ENCODE data around the gene DRC7. TPM values are rescaled to one million over a fixed set of nuclear protein-coding genes. Genes with fewer than 3 reads are reported as not detected.

The DRC7 gene
- total and polyA plus RNA-seq, 9 of the 15 experiments (the other 6 are each of a cell fraction or from before 2014, with no cell fraction given): 0.04 to 0.33 (median 0.12) TPM; not detected in 3

- Histone ChIP-seq H3K9me3 (replicated peaks; ENCODE audit: control insufficient read depth, insufficient read depth, low read depth, low read length) (no peaks in the 10 kb centered on the region), H3K27ac (ENCODE audit: extremely low read depth, low read depth, low read length) (no peak overlapping the region; the same call in 2 of the 3 replicates), H3K36me3 (ENCODE audit: control insufficient read depth, insufficient read depth, low read length) (peaks cover 85% of the 10 kb centered on the region), H3K79me2 (ENCODE audit: control insufficient read depth, insufficient read depth, low read length) (no peaks in the 10 kb centered on the region), H3K4me3 (no peak overlapping the region), H3K9me1 (ENCODE audit: control insufficient read depth, insufficient read depth, low read length) (no peaks in the 10 kb centered on the region), H3K4me2 (ENCODE audit: insufficient read depth, low read length) (peak overlapping the region; percentile 29; the same call in 1 of the 2 replicates), H3K4me1 (replicated peaks in 1 of 2; ENCODE audit: control insufficient read depth in 2 of 2, insufficient read depth in 2 of 2, low read length in 2 of 2) (peaks cover 4 to 28% of the 10 kb centered on the region in 2 experiments; a peak in 3 of 5 replicates), H3K9ac (ENCODE audit: insufficient read depth in 1 of 2, low read depth in 2 of 2, low read length in 2 of 2) (peak overlapping the region in 1 of 2 experiments; percentile 53; a peak in 1 of 4 replicates), H3K27me3 (ENCODE audit: control insufficient read depth in 2 of 2, insufficient read depth in 2 of 2, low read length in 2 of 2) (no peaks in the 10 kb centered on the region), H4K20me1 (replicated peaks; ENCODE audit: control insufficient read depth, insufficient read depth, low read length) (no peaks in the 10 kb centered on the region), H2AFZ (ENCODE audit: low read depth, low read length) (no peak overlapping the region)
- intact Hi-C loops (cut with micrococcal nuclease): no loop called here
- WGBS (ENCODE audit: insufficient coverage, low coverage, missing lambda C conversion rate): 49% methylated on average over 13 of the region's 17 CpGs
- ChIA-PET POLR2A (no interaction called here), CTCF (ENCODE audit: low intra/inter-chr PET ratio) (interaction anchor here (0.7 kb wide), 1 partner anchor 189 kb away, joined by 3 read pairs; no protein-coding TSS in a partner anchor)
- in situ Hi-C loops (cut with MboI): no loop called here
- no peak for ATAC-seq
- BruUV-seq (replicated peaks): no TSS peak
- FAIRE-seq: no peak
- DNase-seq (ENCODE audit: extremely low read depth in 1 of 4, low spot score in 3 of 4): no peak
- peak; percentile 98 for TF ChIP-seq PRDM10 (IDR thresholded peaks at IDR 0.05; ENCODE audit: partially characterized antibody)
- no peak for TF ChIP-seq ZMIZ1 (IDR thresholded peaks at IDR 0.05; ENCODE audit: low read depth in 2 of 2, low read length in 2 of 2)
- TF ChIP-seq NONO (IDR thresholded peaks at IDR 0.05; ENCODE audit: low read depth in 2 of 2, low read length in 1 of 2): peak in 1 of 2 experiments; percentile 83; a peak in 2 of 4 replicates
- TF ChIP-seq HOXB6 (CRISPR knock-in tag; IDR thresholded peaks at IDR 0.05; ENCODE audit: borderline replicate concordance): no peak
These were observed 70.6 kb downstream of the DRC7 start for GRCh38 chr16:57765160-57765728.
